ENCODE data around the gene FCER2.

The FCER2 gene

GRCh38 chr19:7658219-7658686 lies 43.7 kb downstream of the FCER2 start:
- TF ChIP-seq EZH2phosphoT487 (IDR thresholded peaks at IDR 0.05; ENCODE audit: borderline replicate concordance, low read length) (no peak), CTCF (IDR thresholded peaks at IDR 0.05; ENCODE audit: low read depth, low read length, poor library complexity, severe bottlenecking) (no peak)
- H3K4me3 ChIP-seq (ENCODE audit: low read length) = no peak overlapping the region
- H3K27ac ChIP-seq (ENCODE audit: low read depth, low read length) = no peak overlapping the region
- H3K27me3 ChIP-seq (ENCODE audit: control insufficient read depth, low read length) = no peaks in the 10 kb centered on the region
- H3K9me2 ChIP-seq (replicated peaks; ENCODE audit: control insufficient read depth, low read length) = no peaks in the 10 kb centered on the region
- H3F3A ChIP-seq (ENCODE audit: control insufficient read depth, insufficient read depth) = no peaks in the 10 kb centered on the region
- H4K20me1 ChIP-seq (ENCODE audit: control insufficient read depth, insufficient read depth, low read depth, low read length) = no peaks in the 10 kb centered on the region
- H3K9me3 ChIP-seq (ENCODE audit: control insufficient read depth, insufficient read depth, low read length) = no peaks in the 10 kb centered on the region
- H3K4me1 ChIP-seq (ENCODE audit: control insufficient read depth, low read length) = peaks cover 14% of the 10 kb centered on the region
- H3K36me3 ChIP-seq (ENCODE audit: control insufficient read depth, low read length) = no peaks in the 10 kb centered on the region
- no peaks in the 10 kb centered on the region for H3K79me2 ChIP-seq (ENCODE audit: control insufficient read depth, low read length)
- peak overlapping the region; percentile 12 for H3K4me2 ChIP-seq (ENCODE audit: low read length)

- Histone ChIP-seq H3F3A (ENCODE audit: control insufficient read depth, insufficient read depth) (no peaks in the 10 kb centered on the region), H3K4me2 (ENCODE audit: low read length) (no peak overlapping the region), H3K27ac (ENCODE audit: low read depth, low read length) (no peak overlapping the region), H3K79me2 (ENCODE audit: control insufficient read depth, low read length) (no peaks in the 10 kb centered on the region), H3K9me2 (replicated peaks; ENCODE audit: control insufficient read depth, low read length) (no peaks in the 10 kb centered on the region), H4K20me1 (ENCODE audit: control insufficient read depth, insufficient read depth, low read depth, low read length) (no peaks in the 10 kb centered on the region), H3K4me1 (ENCODE audit: control insufficient read depth, low read length) (peaks cover 17% of the 10 kb centered on the region), H3K9me3 (ENCODE audit: control insufficient read depth, insufficient read depth, low read length) (no peaks in the 10 kb centered on the region), H3K36me3 (ENCODE audit: control insufficient read depth, low read length) (no peaks in the 10 kb centered on the region), H3K27me3 (ENCODE audit: control insufficient read depth, low read length) (no peaks in the 10 kb centered on the region), H3K4me3 (ENCODE audit: low read length) (no peak overlapping the region)
- no peak for TF ChIP-seq EZH2phosphoT487 (IDR thresholded peaks at IDR 0.05; ENCODE audit: borderline replicate concordance, low read length)
- no peak for TF ChIP-seq CTCF (IDR thresholded peaks at IDR 0.05; ENCODE audit: low read depth, low read length, poor library complexity, severe bottlenecking)
Measured at GRCh38 chr19:7657131-7657751, 44.7 kb downstream of the FCER2 start.

GRCh38 chr19:7655581-7655980 lies 46.4 kb downstream of the FCER2 start:
- Histone ChIP-seq H3K27ac (ENCODE audit: low read depth, low read length) (no peak overlapping the region), H3F3A (ENCODE audit: control insufficient read depth, insufficient read depth) (no peaks in the 10 kb centered on the region), H3K79me2 (ENCODE audit: control insufficient read depth, low read length) (no peaks in the 10 kb centered on the region), H3K4me3 (ENCODE audit: low read length) (no peak overlapping the region), H3K36me3 (ENCODE audit: control insufficient read depth, low read length) (no peaks in the 10 kb centered on the region), H3K9me2 (replicated peaks; ENCODE audit: control insufficient read depth, low read length) (no peaks in the 10 kb centered on the region), H4K20me1 (ENCODE audit: control insufficient read depth, insufficient read depth, low read depth, low read length) (no peaks in the 10 kb centered on the region), H3K4me1 (ENCODE audit: control insufficient read depth, low read length) (peaks cover 19% of the 10 kb centered on the region), H3K27me3 (ENCODE audit: control insufficient read depth, low read length) (no peaks in the 10 kb centered on the region), H3K4me2 (ENCODE audit: low read length) (no peak overlapping the region), H3K9me3 (ENCODE audit: control insufficient read depth, insufficient read depth, low read length) (no peaks in the 10 kb centered on the region)
- TF ChIP-seq EZH2phosphoT487 (IDR thresholded peaks at IDR 0.05; ENCODE audit: borderline replicate concordance, low read length) (no peak), CTCF (IDR thresholded peaks at IDR 0.05; ENCODE audit: low read depth, low read length, poor library complexity, severe bottlenecking) (no peak)
